Heart right ventricle (tissue), 16 donors: ENCODE measurements around the gene NOX4. TPM values are rescaled to one million over a fixed set of nuclear protein-coding genes. Genes with fewer than 3 reads are reported as not detected.

Source experiments
- ATAC-seq, 8 donors: fragments of 200-7000 bp; cut with Tn5 transposase; one replicate each; pipeline ENCODE4 v1.9.1; 2020; ENCODE audit warnings: mild to moderate bottlenecking in 8 of 8, moderate library complexity in 8 of 8, moderate number of reproducible peaks in 1 of 8
- DNase-seq, 2 donors: peaks; one replicate each; pipeline ENCODE4 v3.0.0-alpha.2; 2020
- H3K27ac ChIP-seq, 10 donors: fragments of 200-600 bp; sonication (generic) in 2 of 10; one replicate each; pipeline versions ENCODE4 v1.5.0 to v1.8.0; 2020 to 2022; ENCODE audit warnings: mild to moderate bottlenecking in 3 of 10
- H3K27me3 ChIP-seq, 7 donors: fragments of 200-600 bp; one replicate each; pipeline ENCODE4 v1.8.0; 2021 to 2022; ENCODE audit warnings: mild to moderate bottlenecking in 2 of 7
- H3K36me3 ChIP-seq, 9 donors: fragments of 200-600 bp; sonication (generic) in 1 of 9; one replicate each; pipeline versions ENCODE4 v1.5.0 to v1.8.0; 2020 to 2022; ENCODE audit warnings: mild to moderate bottlenecking in 2 of 9
- H3K4me1 ChIP-seq, 9 donors: fragments of 200-600 bp; sonication (generic) in 1 of 9; one replicate each; pipeline versions ENCODE4 v1.5.0 to v1.8.0; 2020 to 2022; ENCODE audit warnings: mild to moderate bottlenecking in 4 of 9
- H3K4me3 ChIP-seq, 10 donors: fragments of 200-600 bp; sonication (generic) in 2 of 10; one replicate each; pipeline versions ENCODE4 v1.5.0 to v1.8.0; 2020 to 2022; ENCODE audit warnings: mild to moderate bottlenecking in 7 of 10, moderate library complexity in 2 of 10
- H3K9me3 ChIP-seq, 11 donors: fragments of 200-600 bp in 10 of 11; sonication (generic) in 2 of 11; one replicate each; pipeline versions ENCODE4 v1.5.0 to v1.8.0; 2013 to 2022; ENCODE audit warnings: mild to moderate bottlenecking in 2 of 11, control low read depth in 1 of 11, moderate library complexity in 1 of 11
- WGBS, 2 donors: extraction: QIAGEN DNeasy Blood & Tissue Kit; methylation state at CpG; one replicate each; pipeline ENCODE4 v1.1.7; 2013; ENCODE audit warnings: inconsistent platforms in 1 of 2; 5-methylcytosine and 5-hydroxymethylcytosine counted together
- intact Hi-C, 10 donors: fragments of 100-400 bp; cut with DNase I; formaldehyde crosslinking; loops; one replicate each; pipeline versions ENCODE4 v1.11.1 to v1.14.2; 2022
- polyA plus RNA-seq, 2 donors: library from polyadenylated mRNA; stranded (reverse); fragments of 200-250 nt; gene quantifications; one replicate each; pipeline ENCODE4 v1.2.3, GENCODE V29; 2013
- total RNA-seq, 10 donors: library from RNA; stranded (reverse); fragmentation: NEBNext Ultra II Directional in 3 of 10; extraction: Animal tissue kit (Norgen Biotek cat#: 25700) in 3 of 10; gene quantifications; one replicate each; pipeline versions ENCODE4 v1.2.1 to v1.2.4, GENCODE V29; 2021 to 2023
- TF ChIP-seq, protein P1 (sequence below), 9 donors: fragments of 200-600 bp; sonication (generic) in 2 of 9; IDR thresholded peaks; one replicate each; pipeline versions ENCODE4 v1.5.0 to v1.8.0; 2021 to 2022; ENCODE audit warnings: antibody characterized with exemption in 9 of 9, mild to moderate bottlenecking in 5 of 9, moderate library complexity in 1 of 9
- donor health status: Arrhythmogenic right ventricular cardiomyopathy.
- donor health status: ischemic (EF 13 %, LVEDD 7.1; RV severe dilation, severe dysfunction).
- donor health status: healthy with polysubstance abuse.
- donor health status: DM: no; HTN: yes; CAD: no.
- donor health status: DM: no; HTN: no; CAD: no.
- donor health status: ischemic (EF 25% LVEDD 6.9; RV normal size, moderate dysfunction).
- donor health status: ischemic (EF 25% LVEDD 5.7; RV mildly dilated, moderate dysfunction).
- donor health status: healthy.
- donor health status: DM: yes; HTN: yes; CAD: no.
- donor health status: Ischemic cardiomyopathy.
- donor health status: ischemic (EF 35%, LVEDD 5.7; RV mildly dilated, moderate dysfunction).
- donor health status: nonischemic (EF 11% LVEDD 7.7; RV severe dilation, severe dysfunction).
- donor health status: DM: yes; HTN: yes; CAD: no.
- donor health status: PGD.
- donor health status: ischemic (EF 29% LVEDD 5.4; RV normal size, mild dysfunction).
- donor health status: nonischemic (EF 23%, LVEDD 6.1; RV moderate dilation, normal function).

The NOX4 gene
- total and polyA plus RNA-seq, 12 donors = 1.5 to 6.7 (median 2.5) TPM

DNA sequence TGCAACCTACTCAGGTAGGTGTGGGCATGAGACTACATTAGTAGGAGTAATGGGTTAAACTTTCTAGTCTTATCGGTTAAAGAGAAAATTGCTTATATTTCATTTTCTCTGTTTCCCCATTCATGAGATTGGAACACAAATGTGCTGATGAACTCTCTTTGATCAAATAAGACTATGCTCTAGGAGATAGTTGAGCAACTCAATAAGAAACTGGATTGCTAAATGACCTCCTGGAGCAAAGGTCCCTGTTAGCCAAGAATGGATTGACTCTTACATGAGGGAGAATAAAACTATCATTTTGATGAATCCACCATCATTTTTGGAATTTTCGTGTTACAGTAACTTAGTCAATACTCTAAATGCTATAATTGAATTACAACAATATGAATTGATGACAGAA, 11.1 kb upstream of the NOX4 start:
- TF ChIP-seq, protein P1, sequence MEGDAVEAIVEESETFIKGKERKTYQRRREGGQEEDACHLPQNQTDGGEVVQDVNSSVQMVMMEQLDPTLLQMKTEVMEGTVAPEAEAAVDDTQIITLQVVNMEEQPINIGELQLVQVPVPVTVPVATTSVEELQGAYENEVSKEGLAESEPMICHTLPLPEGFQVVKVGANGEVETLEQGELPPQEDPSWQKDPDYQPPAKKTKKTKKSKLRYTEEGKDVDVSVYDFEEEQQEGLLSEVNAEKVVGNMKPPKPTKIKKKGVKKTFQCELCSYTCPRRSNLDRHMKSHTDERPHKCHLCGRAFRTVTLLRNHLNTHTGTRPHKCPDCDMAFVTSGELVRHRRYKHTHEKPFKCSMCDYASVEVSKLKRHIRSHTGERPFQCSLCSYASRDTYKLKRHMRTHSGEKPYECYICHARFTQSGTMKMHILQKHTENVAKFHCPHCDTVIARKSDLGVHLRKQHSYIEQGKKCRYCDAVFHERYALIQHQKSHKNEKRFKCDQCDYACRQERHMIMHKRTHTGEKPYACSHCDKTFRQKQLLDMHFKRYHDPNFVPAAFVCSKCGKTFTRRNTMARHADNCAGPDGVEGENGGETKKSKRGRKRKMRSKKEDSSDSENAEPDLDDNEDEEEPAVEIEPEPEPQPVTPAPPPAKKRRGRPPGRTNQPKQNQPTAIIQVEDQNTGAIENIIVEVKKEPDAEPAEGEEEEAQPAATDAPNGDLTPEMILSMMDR (IDR thresholded peaks at IDR 0.05) = no peak
- 89 to 93% methylated on average over 2 of the region's 2 CpGs for WGBS, 2 donors
- Histone ChIP-seq H3K27ac (no peak overlapping the region), H3K27me3 (no peaks in the 10 kb centered on the region), H3K4me3 (no peak overlapping the region), H3K4me1 (no peaks in the 10 kb centered on the region), H3K36me3 (peaks cover 0 to 3% (median 0%) of the 10 kb centered on the region in 9 donors), H3K9me3 (no peaks in the 10 kb centered on the region)
- no peak for DNase-seq
- intact Hi-C loops = no loop called here
- no peak for ATAC-seq

DNA sequence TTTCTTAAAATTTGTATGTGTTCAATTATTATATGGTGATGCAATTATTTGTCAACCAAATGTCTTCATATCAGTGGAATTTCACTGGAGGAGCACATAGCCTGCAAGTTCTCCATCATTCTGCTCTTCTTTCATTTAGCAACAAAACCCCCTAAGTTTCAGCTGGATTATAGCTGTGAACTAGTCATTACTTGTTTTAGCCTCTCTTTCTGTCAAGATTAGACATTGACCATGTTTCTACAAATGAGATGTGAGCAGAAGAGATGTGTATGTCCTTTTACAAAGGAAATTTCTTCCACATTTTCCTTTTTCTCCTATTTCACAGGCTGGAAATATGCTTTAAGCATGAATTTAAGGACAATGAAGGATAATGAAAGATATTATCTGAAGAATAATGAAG, 9.2 kb upstream of the NOX4 start:
- no peak for DNase-seq
- no peak overlapping the region for H3K27ac ChIP-seq
- TF ChIP-seq, protein P1 (IDR thresholded peaks at IDR 0.05) = no peak
- peaks cover 0 to 3% (median 0%) of the 10 kb centered on the region in 9 donors for H3K36me3 ChIP-seq
- no peaks in the 10 kb centered on the region for H3K27me3 ChIP-seq
- ATAC-seq = no peak
- H3K9me3 ChIP-seq = no peaks in the 10 kb centered on the region
- no peaks in the 10 kb centered on the region for H3K4me1 ChIP-seq
- intact Hi-C loops = no loop called here
- no peak overlapping the region for H3K4me3 ChIP-seq

DNA sequence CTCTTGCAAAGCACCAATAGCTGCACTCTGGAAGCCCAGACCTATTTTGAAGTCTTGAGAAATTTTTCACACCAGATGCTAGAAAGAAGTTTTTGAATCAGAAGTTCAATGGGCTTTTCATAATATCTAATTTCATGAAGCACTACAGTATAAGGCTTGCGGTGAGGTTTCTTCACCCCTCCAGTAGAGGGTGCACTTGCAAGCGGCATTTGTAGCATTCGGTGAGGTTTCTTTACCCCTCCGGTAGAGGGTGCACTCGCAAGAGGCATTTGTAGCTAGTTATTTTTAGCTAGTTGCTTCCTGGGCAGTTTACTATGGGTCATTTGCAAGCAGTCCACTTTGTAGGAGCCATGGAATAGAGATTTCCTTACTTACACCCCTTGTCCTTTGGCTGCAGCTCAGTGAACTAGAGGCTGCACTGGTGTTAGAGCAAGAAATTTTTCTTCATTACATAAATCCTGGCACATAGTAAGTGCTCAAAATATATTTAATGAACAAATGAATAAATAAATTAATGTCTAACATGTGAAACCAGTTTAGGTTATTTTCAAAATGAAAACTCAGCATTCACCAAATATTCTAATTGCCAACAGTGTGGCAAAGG, 7.8 kb upstream of the NOX4 start:
- WGBS, 2 donors = 82 to 84% methylated on average over 5 of the region's 5 CpGs
- Histone ChIP-seq H3K9me3 (no peaks in the 10 kb centered on the region), H3K4me1 (no peaks in the 10 kb centered on the region), H3K36me3 (peaks cover 0 to 3% (median 0%) of the 10 kb centered on the region in 9 donors), H3K4me3 (no peak overlapping the region), H3K27ac (no peak overlapping the region), H3K27me3 (no peaks in the 10 kb centered on the region)
- TF ChIP-seq, protein P1 (IDR thresholded peaks at IDR 0.05) = no peak
- intact Hi-C loops = no loop called here
- no peak for DNase-seq
- no peak for ATAC-seq

DNA sequence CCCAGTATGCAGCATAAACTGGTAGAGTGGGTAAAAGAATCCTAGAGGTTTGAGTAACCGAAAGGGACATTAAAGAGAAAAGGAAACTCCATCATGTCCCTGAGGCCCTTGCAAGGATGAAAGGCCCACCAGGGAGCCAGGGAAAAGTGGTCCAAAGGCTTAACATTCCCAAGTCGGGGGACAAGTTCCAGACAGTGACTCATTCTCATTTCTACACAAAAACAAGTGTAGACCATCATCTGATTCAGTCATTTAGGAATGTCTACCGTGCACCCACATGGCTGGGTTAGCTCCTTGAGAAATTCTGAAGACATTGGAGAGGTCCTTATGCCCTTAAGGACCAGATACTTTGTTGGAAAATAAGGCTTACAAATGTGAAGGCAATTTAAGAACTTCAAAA, 4.8 kb upstream of the NOX4 start:
- no peaks in the 10 kb centered on the region for H3K4me1 ChIP-seq
- H3K27me3 ChIP-seq = peaks cover 0 to 5% (median 0%) of the 10 kb centered on the region in 7 donors
- peak in 1 of 2 donors; percentile 20 for DNase-seq
- intact Hi-C loops = no loop called here
- no peaks in the 10 kb centered on the region for H3K9me3 ChIP-seq
- H3K27ac ChIP-seq = peak overlapping the region in 2 of 10 donors; percentile 13 to 61
- ATAC-seq = peak in 5 of 8 donors; percentile 38 to 81 (median 62)
- no peak overlapping the region for H3K4me3 ChIP-seq
- TF ChIP-seq, protein P1 (IDR thresholded peaks at IDR 0.05) = no peak
- 52 to 53% methylated on average over 3 of the region's 3 CpGs for WGBS, 2 donors
- H3K36me3 ChIP-seq = peaks cover 0 to 3% (median 0%) of the 10 kb centered on the region in 9 donors
